Ascending aorta (tissue), 2 donors: ENCODE measurements around the gene ZNF783. TPM values are rescaled to one million over a fixed set of nuclear protein-coding genes. Genes with fewer than 3 reads are reported as not detected.

Source experiments
- DNase-seq, 2 donors: peaks; one replicate each; pipeline ENCODE4 v3.0.0-alpha.2; 2019; ENCODE audit warnings: low spot score in 2 of 2
- H3K27ac ChIP-seq, 2 donors: fragments of 200-600 bp; sonication (generic); one replicate each; pipeline ENCODE4 v1.5.1; 2016 to 2017; ENCODE audit warnings: mild to moderate bottlenecking in 1 of 2
- H3K27me3 ChIP-seq: fragments of 200-600 bp; sonication (generic); one replicate; pipeline ENCODE4 v1.5.1; 2017
- H3K36me3 ChIP-seq, 2 donors: fragments of 200-600 bp; sonication (generic); one replicate each; pipeline ENCODE4 v1.5.1; 2016
- H3K4me1 ChIP-seq, 2 donors: fragments of 200-600 bp; sonication (generic); one replicate each; pipeline ENCODE4 v1.5.1; 2016 to 2017; ENCODE audit warnings: mild to moderate bottlenecking in 1 of 2
- H3K4me3 ChIP-seq, 2 donors: fragments of 200-600 bp; sonication (generic); one replicate each; pipeline ENCODE4 v1.5.1; 2016 to 2017; ENCODE audit warnings: mild to moderate bottlenecking in 1 of 2
- H3K9me3 ChIP-seq, 2 donors: fragments of 200-600 bp; sonication (generic); one replicate each; pipeline ENCODE4 v1.5.1; 2016
- intact Hi-C: fragments of 100-400 bp; cut with DNase I; formaldehyde crosslinking; loops from one replicate; pipeline ENCODE4 v1.15.1; 2023
- total RNA-seq: library from RNA; depleted of rRNA; stranded (reverse); fragments of >200 nt; gene quantifications from one replicate; pipeline ENCODE4 v1.1.0, GENCODE V29; 2016
- TF ChIP-seq, protein P1 (sequence below), 3 experiments: fragments of 200-600 bp in 2 of 3; fragments of 450-650 bp in 1 of 3; sonication (generic) in 2 of 3; IDR thresholded peaks; one replicate each; pipeline ENCODE4 v1.5.1; 2016 to 2019; ENCODE audit warnings: antibody characterized with exemption in 3 of 3, mild to moderate bottlenecking in 1 of 3, moderate library complexity in 1 of 3

ZNF783 gene
- total RNA-seq, 1 donor from 2014 or later, result 25.7 TPM

GRCh38 chr7:149293946-149294633 is 32.1 kb downstream of the ZNF783 start:
- Histone ChIP-seq H3K9me3 (no peaks in the 10 kb centered on the region), H3K4me1 (no peaks in the 10 kb centered on the region), H3K27me3 (no peaks in the 10 kb centered on the region), H3K27ac (no peak overlapping the region), H3K4me3 (no peak overlapping the region), H3K36me3 (peaks cover 24 to 33% of the 10 kb centered on the region in 2 donors)
- peak in 1 of 2 donors; percentile 49 for DNase-seq
- intact Hi-C loops, result no loop called here
- TF ChIP-seq, protein P1, sequence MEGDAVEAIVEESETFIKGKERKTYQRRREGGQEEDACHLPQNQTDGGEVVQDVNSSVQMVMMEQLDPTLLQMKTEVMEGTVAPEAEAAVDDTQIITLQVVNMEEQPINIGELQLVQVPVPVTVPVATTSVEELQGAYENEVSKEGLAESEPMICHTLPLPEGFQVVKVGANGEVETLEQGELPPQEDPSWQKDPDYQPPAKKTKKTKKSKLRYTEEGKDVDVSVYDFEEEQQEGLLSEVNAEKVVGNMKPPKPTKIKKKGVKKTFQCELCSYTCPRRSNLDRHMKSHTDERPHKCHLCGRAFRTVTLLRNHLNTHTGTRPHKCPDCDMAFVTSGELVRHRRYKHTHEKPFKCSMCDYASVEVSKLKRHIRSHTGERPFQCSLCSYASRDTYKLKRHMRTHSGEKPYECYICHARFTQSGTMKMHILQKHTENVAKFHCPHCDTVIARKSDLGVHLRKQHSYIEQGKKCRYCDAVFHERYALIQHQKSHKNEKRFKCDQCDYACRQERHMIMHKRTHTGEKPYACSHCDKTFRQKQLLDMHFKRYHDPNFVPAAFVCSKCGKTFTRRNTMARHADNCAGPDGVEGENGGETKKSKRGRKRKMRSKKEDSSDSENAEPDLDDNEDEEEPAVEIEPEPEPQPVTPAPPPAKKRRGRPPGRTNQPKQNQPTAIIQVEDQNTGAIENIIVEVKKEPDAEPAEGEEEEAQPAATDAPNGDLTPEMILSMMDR (IDR thresholded peaks at IDR 0.05), result no peak

DNA sequence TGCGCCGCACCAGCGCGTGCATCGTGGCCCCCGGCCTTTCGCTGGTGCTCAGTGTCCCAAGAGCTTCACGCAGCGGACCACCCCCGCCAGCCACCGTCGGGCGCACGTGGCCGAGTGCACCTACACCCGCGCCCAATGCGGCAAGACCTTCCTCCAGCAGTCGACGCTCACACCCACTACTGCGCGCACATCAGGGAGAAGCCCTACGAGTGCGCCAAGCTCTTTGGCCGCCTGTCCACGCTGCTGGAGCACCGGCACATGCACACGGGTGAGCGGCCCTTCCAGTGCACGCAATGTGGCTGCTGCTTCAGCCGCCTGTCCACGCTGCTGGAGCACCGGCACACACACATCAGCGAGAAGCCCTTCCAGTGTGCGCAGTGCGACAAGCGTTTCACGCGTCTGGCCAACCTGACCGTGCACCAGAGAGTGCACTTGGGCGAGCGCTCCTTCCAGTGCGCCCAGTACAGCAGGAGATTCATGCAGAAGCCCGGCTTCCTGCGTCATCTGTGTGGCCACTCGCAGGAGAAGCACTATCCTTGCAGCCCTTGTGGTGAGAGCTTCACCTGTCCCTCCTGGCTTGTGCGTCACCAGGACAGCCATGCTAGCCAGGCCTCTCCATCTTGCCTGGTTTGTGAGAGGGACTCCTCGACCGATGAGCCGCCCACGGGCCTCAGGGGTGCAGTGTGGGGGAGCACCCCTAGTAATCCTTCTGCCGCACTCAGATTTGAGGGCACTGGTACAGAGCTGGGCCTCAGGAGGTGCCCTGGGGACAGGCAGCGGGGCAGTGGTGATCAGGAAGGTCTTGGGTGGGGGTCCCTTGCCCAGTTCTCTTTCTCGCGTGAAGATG is 32.9 kb downstream of the ZNF783 start:
- DNase-seq, result peak in 1 of 2 donors; percentile 56
- Histone ChIP-seq H3K27ac (no peak overlapping the region), H3K36me3 (peaks cover 20 to 28% of the 10 kb centered on the region in 2 donors), H3K4me1 (no peaks in the 10 kb centered on the region), H3K9me3 (no peaks in the 10 kb centered on the region), H3K27me3 (no peaks in the 10 kb centered on the region), H3K4me3 (no peak overlapping the region)
- intact Hi-C loops, result no loop called here
- TF ChIP-seq, protein P1 (IDR thresholded peaks at IDR 0.05), result no peak

DNA sequence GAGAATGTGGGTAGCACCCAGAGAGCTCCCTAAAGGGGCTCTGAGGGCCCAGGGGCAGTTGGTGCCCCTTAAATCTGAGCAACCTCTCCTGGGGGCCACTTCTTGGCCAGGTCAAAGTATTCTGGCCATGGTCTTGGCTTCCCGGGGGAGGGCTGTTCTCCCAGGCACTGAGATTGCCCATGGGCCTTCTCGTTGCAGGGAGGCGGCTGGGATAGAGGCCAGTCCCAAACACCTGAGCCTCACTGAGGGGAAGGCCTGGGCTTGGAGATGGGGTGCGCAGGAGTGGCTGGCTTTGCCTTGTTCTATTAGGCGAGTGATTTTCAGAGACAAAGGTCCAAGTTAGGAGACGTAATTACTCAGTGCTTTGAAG is 33.5 kb downstream of the ZNF783 start:
- DNase-seq, result no peak
- Histone ChIP-seq H3K4me1 (no peaks in the 10 kb centered on the region), H3K27ac (no peak overlapping the region), H3K27me3 (no peaks in the 10 kb centered on the region), H3K4me3 (no peak overlapping the region), H3K36me3 (peaks cover 20 to 23% of the 10 kb centered on the region in 2 donors), H3K9me3 (no peaks in the 10 kb centered on the region)
- TF ChIP-seq, protein P1 (IDR thresholded peaks at IDR 0.05), result no peak
- intact Hi-C loops, result no loop called here

DNA sequence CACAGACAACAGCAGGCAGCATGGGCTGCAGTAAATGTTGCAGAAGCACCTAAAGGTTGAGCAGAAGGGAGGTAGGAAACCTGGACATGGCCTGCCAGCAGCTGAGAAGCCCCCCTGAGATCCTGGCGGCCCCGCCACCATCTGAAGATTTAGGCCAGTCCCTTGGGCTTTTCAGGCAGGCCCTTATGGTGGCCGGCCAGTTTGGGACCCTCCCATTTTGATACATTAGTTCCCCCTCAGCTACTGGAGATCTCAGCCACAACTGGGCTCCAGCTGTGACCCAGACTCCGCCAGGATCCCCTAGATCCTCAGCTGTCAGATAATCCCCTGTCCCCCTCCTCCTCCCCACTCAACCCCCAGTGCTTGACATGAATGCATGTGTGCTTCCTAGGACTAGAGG is 34.4 kb downstream of the ZNF783 start:
- Histone ChIP-seq H3K4me1 (no peaks in the 10 kb centered on the region), H3K9me3 (no peaks in the 10 kb centered on the region), H3K27me3 (no peaks in the 10 kb centered on the region), H3K4me3 (no peak overlapping the region), H3K36me3 (peaks cover 20 to 23% of the 10 kb centered on the region in 2 donors), H3K27ac (no peak overlapping the region)
- TF ChIP-seq, protein P1 (IDR thresholded peaks at IDR 0.05), result no peak
- DNase-seq, result peak in 1 of 2 donors; percentile 43
- intact Hi-C loops, result no loop called here

- intact Hi-C loops, result no loop called here
- H3K36me3 ChIP-seq, result peaks cover 20 to 23% of the 10 kb centered on the region in 2 donors
Observed at GRCh38 chr7:149297034-149297755, 35.2 kb downstream of the ZNF783 start.

More at GRCh38 chr7:149297034-149297755, 35.2 kb downstream of the ZNF783 start:
- H3K9me3 ChIP-seq, result no peaks in the 10 kb centered on the region
- no peak overlapping the region for H3K27ac ChIP-seq
- no peaks in the 10 kb centered on the region for H3K27me3 ChIP-seq
- no peak overlapping the region for H3K4me3 ChIP-seq
- TF ChIP-seq, protein P1 (IDR thresholded peaks at IDR 0.05), result no peak
- DNase-seq, result peak in 1 of 2 donors; percentile 30
- no peaks in the 10 kb centered on the region for H3K4me1 ChIP-seq
